ENCODE results near the gene TSPEAR.
"Not testable (repeated sequence)": the region's sequence is repeated elsewhere in the genome, so short reads cannot be mapped to it uniquely, and the experiment has no call there.

- TF ChIP-seq CTCF, POLR2A (IDR thresholded peaks at IDR 0.05): not testable (repeated sequence)
Observed at GRCh38 chr21:44601091-44601490, 110.3 kb downstream of the TSPEAR start.

Measured in testis (tissue), 2 donors.